IMR-90 (cell line): ENCODE measurements around the gene FAM83F. TPM values are rescaled to one million over a fixed set of nuclear protein-coding genes. Genes with fewer than 3 reads are reported as not detected.

Source experiments
- ATAC-seq: fragments of 200-7000 bp; cut with Tn5 transposase; 2 replicates; pipeline ENCODE4 v1.9.1; 2020; ENCODE audit warnings: low read depth, mild to moderate bottlenecking, moderate library complexity
- BruUV-seq: library from RNA; stranded (reverse); fragments of 400-500 nt; replicated peaks from 2 replicates; lab custom pipeline; 2021; lab: Mats Ljungman, UMichigan
- CTCF ChIA-PET: fragments of 300-600 bp; formaldehyde crosslinking; extraction: SDS; loops from one replicate; lab custom pipeline; 2021; ENCODE audit warnings: antibody characterized with exemption; lab: Yijun Ruan, JAX
- POLR2A ChIA-PET: fragments of 300-600 bp; sonication (Branson Sonifier 250); formaldehyde crosslinking; loops from one replicate; lab custom pipeline; 2022; ENCODE audit warnings: antibody characterized with exemption; ENCODE audit not compliant: unreplicated experiment; lab: Charles Lee
- DNase-seq: peaks from one replicate; pipeline ENCODE4 v3.0.0; 2013
- H2AFZ ChIP-seq: replicated peaks from 2 replicates; pipeline ENCODE3; 2013; ENCODE audit warnings: low read length, mild to moderate bottlenecking; ENCODE audit not compliant: poor library complexity
- H2AK5ac ChIP-seq: 2 replicates; pipeline ENCODE4 v1.6.1; 2013; ENCODE audit warnings: low read depth, low read length, inconsistent platforms
- H2AK9ac ChIP-seq: replicated peaks from 2 replicates; pipeline ENCODE3; 2013; ENCODE audit warnings: mild to moderate bottlenecking, low read depth, low read length, moderate library complexity; ENCODE audit not compliant: poor library complexity
- H2BK120ac ChIP-seq: 2 replicates; pipeline ENCODE4 v1.6.1; 2013; ENCODE audit warnings: low read depth, low read length, inconsistent platforms
- H2BK15ac ChIP-seq: 3 replicates; pipeline ENCODE4 v1.6.1; 2013; ENCODE audit warnings: low read depth, low read length, inconsistent platforms
- H2BK20ac ChIP-seq: 2 replicates; pipeline ENCODE4 v1.6.1; 2013; ENCODE audit warnings: low read depth, mild to moderate bottlenecking, inconsistent platforms, low read length, moderate library complexity
- H2BK5ac ChIP-seq: 2 replicates; pipeline ENCODE4 v1.6.1; 2013; ENCODE audit warnings: mild to moderate bottlenecking, low read depth, low read length, inconsistent platforms; ENCODE audit not compliant: poor library complexity, severe bottlenecking
- H3K14ac ChIP-seq: replicated peaks from 2 replicates; pipeline ENCODE4 v1.6.1; 2013; ENCODE audit warnings: low read depth, low read length, inconsistent platforms
- H3K18ac ChIP-seq: 2 replicates; pipeline ENCODE4 v1.6.1; 2013; ENCODE audit warnings: low read depth, low read length, control low read depth
- H3K23ac ChIP-seq: 2 replicates; pipeline ENCODE4 v1.6.1; 2013; ENCODE audit warnings: low read depth, low read length, inconsistent platforms
- H3K27ac ChIP-seq: 2 replicates; pipeline ENCODE4 v1.5.1; 2013; ENCODE audit warnings: mild to moderate bottlenecking, control low read depth, low read length; ENCODE audit not compliant: insufficient read depth
- H3K27me3 ChIP-seq: 2 replicates; pipeline ENCODE4 v1.6.1; 2013; ENCODE audit warnings: low read length; ENCODE audit not compliant: control insufficient read depth, insufficient read depth
- H3K36me3 ChIP-seq: 2 replicates; pipeline ENCODE4 v1.6.1; 2013; ENCODE audit warnings: low read length, mixed read lengths; ENCODE audit not compliant: control insufficient read depth, insufficient read depth
- H3K4ac ChIP-seq: 2 replicates; pipeline ENCODE4 v1.6.1; 2013; ENCODE audit warnings: low read depth, low read length, inconsistent platforms
- H3K4me1 ChIP-seq: 2 replicates; pipeline ENCODE4 v1.6.1; 2013; ENCODE audit warnings: low read length, mixed read lengths; ENCODE audit not compliant: control insufficient read depth, insufficient read depth
- H3K4me2 ChIP-seq: 2 replicates; pipeline ENCODE4 v1.6.1; 2013; ENCODE audit warnings: low read depth, mild to moderate bottlenecking, control low read depth, low read length, moderate library complexity
- H3K4me3 ChIP-seq: 2 replicates; pipeline ENCODE4 v1.5.1; 2013; ENCODE audit warnings: low read depth, mild to moderate bottlenecking, control low read depth, low read length, moderate library complexity; ENCODE audit not compliant: insufficient read depth
- H3K56ac ChIP-seq: 2 replicates; pipeline ENCODE4 v1.6.1; 2013; ENCODE audit warnings: low read length, inconsistent platforms; ENCODE audit not compliant: insufficient read depth; ENCODE audit errors: extremely low read depth
- H3K79me1 ChIP-seq, 2 experiments: 2 replicates each; pipeline ENCODE4 v1.6.1; 2013; ENCODE audit warnings: low read length in 2 of 2, inconsistent platforms in 1 of 2, low read depth in 1 of 2
- H3K9ac ChIP-seq: 2 replicates; pipeline ENCODE4 v1.6.1; 2013; ENCODE audit warnings: low read depth, low read length, control low read depth
- H3K9me1 ChIP-seq: 2 replicates; pipeline ENCODE4 v1.6.1; 2013; ENCODE audit warnings: low read length, inconsistent platforms; ENCODE audit not compliant: insufficient read depth
- H3K9me3 ChIP-seq: 2 replicates; pipeline ENCODE4 v1.6.1; 2013; ENCODE audit warnings: low read length; ENCODE audit not compliant: control insufficient read depth, insufficient read depth
- H4K20me1 ChIP-seq: 2 replicates; pipeline ENCODE4 v1.6.1; 2013; ENCODE audit warnings: low read length, inconsistent platforms; ENCODE audit not compliant: insufficient read depth
- H4K5ac ChIP-seq: 2 replicates; pipeline ENCODE4 v1.6.1; 2013; ENCODE audit warnings: mild to moderate bottlenecking, low read depth, low read length, control low read depth
- H4K8ac ChIP-seq, 2 experiments: 2 replicates each; pipeline ENCODE4 v1.6.1; 2013; ENCODE audit warnings: low read depth in 2 of 2, low read length in 2 of 2, control low read depth in 1 of 2, inconsistent platforms in 1 of 2
- H4K91ac ChIP-seq: 2 replicates; pipeline ENCODE4 v1.6.1; 2013; ENCODE audit warnings: low read depth, low read length, inconsistent platforms; ENCODE audit not compliant: insufficient read depth
- BHLHE40 ChIP-seq: fragments of 150-350 bp; IDR thresholded peaks from 2 replicates; pipeline ENCODE4 v1.6.1; 2016; ENCODE audit warnings: mild to moderate bottlenecking, low read depth, low read length
- CEBPB ChIP-seq: IDR thresholded peaks from 2 replicates; pipeline ENCODE4 v1.6.1; 2012; ENCODE audit warnings: low read depth, low read length, improper control_type of control experiment
- CHD1 ChIP-seq: IDR thresholded peaks from 2 replicates; pipeline ENCODE4 v1.6.1; 2012; ENCODE audit warnings: low read depth, low read length, improper control_type of control experiment
- FOS ChIP-seq: fragments of 150-350 bp; IDR thresholded peaks from 2 replicates; pipeline ENCODE4 v1.6.1; 2016; ENCODE audit warnings: low read depth, low read length
- MAFK ChIP-seq: IDR thresholded peaks from 2 replicates; pipeline ENCODE4 v1.6.1; 2012; ENCODE audit warnings: low read depth, low read length, improper control_type of control experiment
- MAZ ChIP-seq: IDR thresholded peaks from 2 replicates; pipeline ENCODE4 v1.6.1; 2012; ENCODE audit warnings: low read depth, mild to moderate bottlenecking, low read length, improper control_type of control experiment, moderate library complexity, borderline replicate concordance
- MXI1 ChIP-seq: IDR thresholded peaks from 2 replicates; pipeline ENCODE4 v1.6.1; 2012; ENCODE audit warnings: low read depth, mild to moderate bottlenecking, low read length, moderate library complexity, borderline replicate concordance
- NFE2L2 ChIP-seq: fragments of 150-350 bp; IDR thresholded peaks from 2 replicates; pipeline ENCODE4 v1.6.1; 2016; ENCODE audit warnings: low read depth, mild to moderate bottlenecking, low read length
- RCOR1 ChIP-seq: IDR thresholded peaks from 2 replicates; pipeline ENCODE4 v1.6.1; 2012; ENCODE audit warnings: mild to moderate bottlenecking, low read length, improper control_type of control experiment; ENCODE audit not compliant: insufficient replicate concordance
- RFX5 ChIP-seq: IDR thresholded peaks from 2 replicates; pipeline ENCODE4 v1.8.0; 2012; ENCODE audit warnings: low read depth, mild to moderate bottlenecking, low read length, moderate library complexity
- WGBS, 2 experiments: methylation state at CpG; one replicate each; pipeline versions ENCODE4 v1.1.5 to v1.1.7; 2013; ENCODE audit warnings: missing lambda C conversion rate in 2 of 2; ENCODE audit not compliant: insufficient read length in 1 of 2; ENCODE audit errors: extremely low coverage in 2 of 2; 5-methylcytosine and 5-hydroxymethylcytosine counted together
- dilution Hi-C: fragments of 300-500 bp; cut with HindIII; formaldehyde crosslinking; loops from one replicate; pipeline ENCODE4 v1.14.3; 2018; ENCODE audit warnings: low sequenced_read_pairs; ENCODE audit not compliant: unreplicated experiment
- in situ Hi-C: fragments of 300-500 bp; cut with MboI; formaldehyde crosslinking; loops from 3 replicates; pipeline ENCODE4 v1.14.3; 2019; ENCODE audit warnings: low sequenced_read_pairs, inconsistent platforms, mixed read lengths
- intact Hi-C: fragments of 100-400 bp; cut with micrococcal nuclease; formaldehyde crosslinking; loops from 2 replicates; pipeline ENCODE4 v1.10.0; 2022
- polyA plus RNA-seq, 3 experiments: library from polyadenylated mRNA; depleted of rRNA; stranded (reverse); fragments of >200 nt; gene quantifications; 2 replicates each; pipeline ENCODE4 v1.2.3, GENCODE V29; 2012; ENCODE audit warnings: low replicate concordance in 1 of 3
- total RNA-seq: library from RNA; depleted of rRNA; stranded (reverse); fragments of >200 nt; gene quantifications from 2 replicates; pipeline ENCODE4 v1.2.3, GENCODE V29; 2012; rRNA removed
- TF ChIP-seq, protein P1 (sequence below): fragments of 150-350 bp; IDR thresholded peaks from 2 replicates; pipeline ENCODE4 v1.6.1; 2017; ENCODE audit warnings: mild to moderate bottlenecking, antibody characterized with exemption, low read length, low read depth

Gene FAM83F
- total and polyA plus RNA-seq, 2 of the 4 experiments (the other 2 are of a cell fraction): not detected

DNA sequence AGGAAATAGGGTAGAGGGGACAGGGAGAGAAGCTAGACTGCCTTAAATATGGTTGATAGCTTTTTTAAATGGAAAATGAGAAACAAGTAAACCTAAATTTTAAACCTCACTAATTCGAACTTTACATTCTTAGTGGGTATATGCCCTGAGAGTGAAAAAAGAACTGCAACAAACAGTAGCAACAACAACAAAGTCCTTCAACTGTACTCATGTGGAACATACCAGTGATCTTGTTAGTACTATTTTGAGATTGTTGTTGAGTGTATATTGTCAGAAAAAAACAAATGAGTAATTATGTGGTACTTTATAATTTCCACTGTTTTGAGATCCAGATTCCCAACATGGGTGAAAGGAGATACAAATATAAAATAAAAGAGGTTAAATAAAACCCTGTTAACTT lies 94.1 kb downstream of the FAM83F start:
- Histone ChIP-seq H2BK15ac (no peak overlapping the region), H2AK9ac (no peak overlapping the region), H3K9me3 (0 out of 2 replicates have a peak, but pooled peaks cover 2% of the 10 kb centered on the region), H3K4me2 (no peak overlapping the region), H3K9ac (no peak overlapping the region), H2AK5ac (no peak overlapping the region), H3K14ac (no peak overlapping the region), H3K4me1 (no peaks in the 10 kb centered on the region), H4K20me1 (peaks cover 5% of the 10 kb centered on the region), H3K23ac (no peak overlapping the region), H4K5ac (no peak overlapping the region), H4K91ac (no peak overlapping the region), H4K8ac (no peak overlapping the region), H3K4me3 (no peak overlapping the region), H2BK120ac (no peak overlapping the region), H3K56ac (no peak overlapping the region), H2AFZ (no peak overlapping the region), H3K27me3 (peaks cover 8% of the 10 kb centered on the region), H3K79me1 (peaks cover 4% of the 10 kb centered on the region in 2 experiments), H3K18ac (no peak overlapping the region), H3K27ac (no peak overlapping the region), H3K36me3 (no peaks in the 10 kb centered on the region), H2BK5ac (no peak overlapping the region), H2BK20ac (no peak overlapping the region), H3K9me1 (no peaks in the 10 kb centered on the region), H3K4ac (no peak overlapping the region)
- DNase-seq: no peak
- no TSS peak for BruUV-seq
- POLR2A ChIA-PET: no interaction called here
- no peak for TF ChIP-seq MAZ
- TF ChIP-seq RFX5: no peak
- TF ChIP-seq, protein P1, sequence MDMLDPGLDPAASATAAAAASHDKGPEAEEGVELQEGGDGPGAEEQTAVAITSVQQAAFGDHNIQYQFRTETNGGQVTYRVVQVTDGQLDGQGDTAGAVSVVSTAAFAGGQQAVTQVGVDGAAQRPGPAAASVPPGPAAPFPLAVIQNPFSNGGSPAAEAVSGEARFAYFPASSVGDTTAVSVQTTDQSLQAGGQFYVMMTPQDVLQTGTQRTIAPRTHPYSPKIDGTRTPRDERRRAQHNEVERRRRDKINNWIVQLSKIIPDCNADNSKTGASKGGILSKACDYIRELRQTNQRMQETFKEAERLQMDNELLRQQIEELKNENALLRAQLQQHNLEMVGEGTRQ: no peak
- no peak for TF ChIP-seq CEBPB
- TF ChIP-seq CHD1: no peak
- TF ChIP-seq RCOR1: no peak
- TF ChIP-seq NFE2L2: no peak
- TF ChIP-seq MAFK: no peak
- no peak for TF ChIP-seq BHLHE40
- TF ChIP-seq MXI1: no peak
- no peak for TF ChIP-seq FOS
- intact Hi-C loops (no loop called here), dilution Hi-C loops (no loop called here), in situ Hi-C loops (loop anchor here (10.0 kb wide), 1 partner anchor 166 kb away; no protein-coding TSS in a partner anchor)
- CTCF ChIA-PET: interaction anchor here (1.2 kb wide), 1 partner anchor 11 kb away, joined by 4 read pairs; no protein-coding TSS in a partner anchor
- no peak for ATAC-seq
- no CpG with 5 or more reads among the region's 1 CpG for WGBS, 2 experiments

Other genes starting within 250 kb of the FAM83F start
- gene ENTHD1, start 101.2 kb upstream of the FAM83F start, total RNA-seq: not detected in 2 replicates
- gene ENTHD1, start 101.2 kb upstream of the FAM83F start, polyA plus RNA-seq (2012; rRNA removed): not detected in 2 replicates
- gene GRAP2, start 93.9 kb upstream of the FAM83F start, total RNA-seq: under 0.01 TPM in 1 of 2 replicates, not detected in the other
- gene GRAP2, start 93.9 kb upstream of the FAM83F start, polyA plus RNA-seq (2012; rRNA removed): 0.32 TPM in 1 of 2 replicates, not detected in the other
- not detected in 2 replicates for gene TMA7B, start 34.6 kb upstream of the FAM83F start, total RNA-seq
- not detected in 2 replicates for gene TMA7B, start 34.6 kb upstream of the FAM83F start, polyA plus RNA-seq (2012; rRNA removed)
- 14.7 and 17.0 TPM in 2 replicates for gene TNRC6B, start 183.0 kb downstream of the FAM83F start, total RNA-seq
- gene TNRC6B, start 183.0 kb downstream of the FAM83F start, polyA plus RNA-seq (2012; rRNA removed): 3.9 and 4.8 TPM in 2 replicates